Bronchial epithelial cell (primary cell): ENCODE results near the gene CHST1. TPM values are rescaled to one million over a fixed set of nuclear protein-coding genes. Genes with fewer than 3 reads are reported as not detected.

Source experiments
- DNase-seq: peaks from one replicate; pipeline ENCODE4 v3.0.0-alpha.2; 2010; ENCODE audit warnings: low read depth
- FAIRE-seq: peaks from 2 replicates; lab custom pipeline; 2011; peaks lifted over from hg19 to GRCh38; lab: Jason Lieb, UNC
- H3K27me3 ChIP-seq: 2 replicates; pipeline ENCODE4 v1.5.1; 2011; ENCODE audit warnings: low read length; ENCODE audit not compliant: control insufficient read depth, insufficient read depth
- H3K36me3 ChIP-seq: 2 replicates; pipeline ENCODE4 v1.5.1; 2011; ENCODE audit warnings: low read length; ENCODE audit not compliant: control insufficient read depth, insufficient read depth
- H3K4me3 ChIP-seq: 2 replicates; pipeline ENCODE4 v1.5.1; 2011; ENCODE audit warnings: mild to moderate bottlenecking, low read depth, low read length, control low read depth
- CTCF ChIP-seq: IDR thresholded peaks from 2 replicates; pipeline ENCODE4 v1.5.1; 2011; ENCODE audit warnings: mild to moderate bottlenecking, moderate library complexity, low read length, control low read depth, inconsistent platforms; ENCODE audit not compliant: insufficient read depth, severe bottlenecking
- total RNA-seq: library from RNA; depleted of rRNA; stranded (reverse); fragments of >200 nt; gene quantifications from 2 replicates; pipeline ENCODE4 v1.2.1, GENCODE V29; 2014

The CHST1 gene
- total RNA-seq, 1 donor from 2014 or later = 0.26 TPM

DNA sequence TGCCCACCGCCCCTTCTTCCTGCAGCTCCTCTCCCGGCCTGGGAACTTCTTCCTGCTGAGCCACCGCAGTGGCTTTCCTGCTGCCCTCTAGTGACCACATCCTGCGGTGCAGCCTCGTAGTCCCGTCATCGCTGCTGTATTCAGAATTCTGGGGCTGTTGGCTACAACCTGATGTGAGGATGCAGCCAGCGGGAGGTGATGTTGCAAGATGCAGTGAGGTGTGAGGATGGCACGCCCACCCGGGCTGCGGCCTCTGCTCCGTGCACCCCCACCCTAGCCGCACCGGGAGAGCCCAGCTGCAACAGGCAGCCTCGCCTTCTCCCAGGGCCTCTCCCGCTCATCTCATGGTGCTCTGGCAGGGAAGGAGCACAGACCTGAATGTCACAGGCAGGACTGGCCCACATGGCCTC, 10.1 kb downstream of the CHST1 start:
- H3K27me3 ChIP-seq = peaks cover under 1% of the 10 kb centered on the region
- DNase-seq (peak; percentile 49), FAIRE-seq (no peak)
- H3K36me3 ChIP-seq = no peaks in the 10 kb centered on the region
- H3K4me3 ChIP-seq = no peak overlapping the region
- TF ChIP-seq CTCF = peak; percentile 94

- DNase-seq (no peak), FAIRE-seq (no peak)
- Histone ChIP-seq H3K36me3 (no peaks in the 10 kb centered on the region), H3K27me3 (no peaks in the 10 kb centered on the region), H3K4me3 (no peak overlapping the region)
- TF ChIP-seq CTCF = no peak
Observed at GRCh38 chr11:45655012-45655283, 10.5 kb downstream of the CHST1 start.

DNA sequence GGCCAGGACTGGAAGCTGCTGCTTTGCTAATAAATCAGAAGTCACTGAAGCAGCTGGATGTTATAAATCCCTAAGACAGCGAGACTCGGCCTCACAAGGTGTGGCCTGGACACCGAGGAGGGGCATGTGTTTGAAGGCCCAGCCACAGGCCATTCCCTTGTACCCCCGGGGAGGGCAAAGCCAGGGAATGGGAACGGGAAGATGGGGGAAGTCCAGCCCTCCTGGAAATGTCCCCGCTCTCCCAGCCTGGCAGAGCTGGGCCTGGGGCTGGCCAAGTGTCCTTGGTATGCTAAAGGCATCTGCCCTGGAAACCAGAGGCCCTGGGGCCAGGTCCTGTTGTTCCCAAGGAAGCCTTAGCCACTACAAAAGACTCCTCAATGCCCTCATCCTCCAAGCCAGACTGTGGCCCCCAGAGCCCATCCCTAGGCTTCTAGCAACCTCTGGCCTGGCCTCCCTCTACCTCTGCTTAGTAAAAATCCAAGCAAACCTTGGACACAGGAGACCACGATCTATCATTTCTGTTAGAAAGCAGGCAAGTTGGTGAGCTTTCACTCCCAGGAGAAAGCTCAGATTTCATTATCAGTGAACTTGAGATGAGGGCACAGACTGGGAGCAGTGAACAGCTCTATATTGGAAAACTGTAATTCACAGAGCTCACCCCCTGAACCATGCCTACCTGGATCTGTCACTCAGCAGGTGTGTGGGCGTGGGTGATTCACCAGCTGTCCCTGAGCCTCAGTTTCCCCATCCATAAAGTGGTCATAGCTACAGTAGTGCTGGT, 11.0 kb downstream of the CHST1 start:
- H3K27me3 ChIP-seq = no peaks in the 10 kb centered on the region
- TF ChIP-seq CTCF = no peak
- peak; percentile 43 for FAIRE-seq
- DNase-seq = no peak
- H3K4me3 ChIP-seq = no peak overlapping the region
- H3K36me3 ChIP-seq = no peaks in the 10 kb centered on the region

DNA sequence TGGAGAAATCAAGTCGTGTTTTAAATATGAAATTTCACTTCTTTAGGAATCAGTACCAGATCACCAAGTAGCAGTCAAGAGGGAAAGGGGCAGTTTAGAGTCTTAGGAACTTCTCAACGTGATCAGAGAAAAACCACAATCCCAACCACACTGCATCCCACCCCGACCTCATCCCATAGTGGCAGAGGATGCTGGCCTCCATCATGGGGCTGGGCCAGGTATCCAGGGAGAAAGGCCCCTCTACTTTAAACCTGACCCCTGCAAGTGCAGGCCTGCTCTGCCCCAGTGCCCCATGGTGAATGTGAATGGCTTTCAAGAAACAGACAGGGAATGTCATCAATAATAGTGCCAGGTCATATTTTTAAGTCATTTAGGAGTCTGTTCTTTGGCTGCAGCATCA, 12.1 kb downstream of the CHST1 start:
- H3K27me3 ChIP-seq = no peaks in the 10 kb centered on the region
- no peak for FAIRE-seq
- no peak for TF ChIP-seq CTCF
- no peaks in the 10 kb centered on the region for H3K36me3 ChIP-seq
- H3K4me3 ChIP-seq = no peak overlapping the region
- no peak for DNase-seq

DNA sequence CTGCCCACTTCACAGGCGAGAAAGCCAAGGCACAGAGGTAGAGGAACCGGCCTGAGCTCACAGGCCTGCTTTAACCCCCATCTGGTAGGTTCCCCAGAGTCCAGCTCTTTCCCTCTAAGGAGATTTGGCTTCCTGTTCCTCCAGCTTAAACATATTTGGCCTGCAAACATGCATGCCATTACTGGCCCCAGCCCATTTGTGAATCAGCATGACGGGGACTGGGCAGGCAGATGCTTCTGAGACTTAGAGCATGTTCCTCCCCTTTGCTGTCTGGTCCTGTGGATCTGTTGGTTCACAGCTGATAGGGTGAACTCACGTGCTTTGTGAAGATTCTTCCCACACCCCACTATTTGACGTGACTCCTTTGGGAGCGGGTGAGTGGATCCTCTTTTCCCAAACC, 12.6 kb downstream of the CHST1 start:
- no peak for TF ChIP-seq CTCF
- Histone ChIP-seq H3K4me3 (no peak overlapping the region), H3K36me3 (no peaks in the 10 kb centered on the region), H3K27me3 (no peaks in the 10 kb centered on the region)
- peak; percentile 98 for FAIRE-seq
- peak; percentile 72 for DNase-seq
